Gastrocnemius medialis (tissue), 4 donors: Measurements from ENCODE around the gene PYGO2. TPM values are rescaled to one million over a fixed set of nuclear protein-coding genes. Genes with fewer than 3 reads are reported as not detected.
A peak's percentile ranks its signal among the peaks of the same experiment; 100 is the strongest.

Experiments
- ATAC-seq, 2 donors: fragments of 150-250 bp; one replicate each; pipeline ENCODE4 v1.9.1; 2016
- DNase-seq, 2 donors: peaks; one replicate each; pipeline ENCODE4 v3.0.0-alpha.2; 2019
- H3K27ac ChIP-seq, 4 donors: fragments of 200-600 bp; sonication (generic); 1 replicate in 1 of 4; 2 replicates in 3 of 4; pipeline ENCODE4 v1.5.1; 2016 to 2018; ENCODE audit warnings: mild to moderate bottlenecking in 2 of 4, moderate library complexity in 1 of 4
- H3K27me3 ChIP-seq, 3 donors: fragments of 200-600 bp; sonication (generic) in 2 of 3; 1 replicate in 1 of 3; 2 replicates in 2 of 3; pipeline versions ENCODE4 v1.5.1 to v1.6.0; 2016 to 2019; ENCODE audit warnings: mild to moderate bottlenecking in 1 of 3, moderate library complexity in 1 of 3
- H3K36me3 ChIP-seq, 2 donors: fragments of 200-600 bp; sonication (generic) in 1 of 2; one replicate each; pipeline ENCODE4 v1.5.1; 2017 to 2018
- H3K4me1 ChIP-seq, 2 donors: fragments of 200-600 bp; sonication (generic) in 1 of 2; one replicate each; pipeline ENCODE4 v1.5.1; 2016 to 2017; ENCODE audit warnings: mild to moderate bottlenecking in 2 of 2
- H3K4me3 ChIP-seq, 4 donors: fragments of 200-600 bp; sonication (generic) in 3 of 4; 1 replicate in 1 of 4; 2 replicates in 3 of 4; pipeline ENCODE4 v1.5.1; 2016 to 2019; ENCODE audit warnings: mild to moderate bottlenecking in 2 of 4
- H3K9me3 ChIP-seq, 3 donors: fragments of 200-600 bp; sonication (generic) in 2 of 3; 1 replicate in 1 of 3; 2 replicates in 2 of 3; pipeline ENCODE4 v1.5.1; 2016 to 2019
- CTCF ChIP-seq, 5 experiments: fragments of 450-650 bp in 3 of 5; fragments of 200-600 bp in 2 of 5; sonication (generic) in 2 of 5; IDR thresholded peaks in 4 of 5; conservative IDR thresholded peaks in 1 of 5; 1 replicate in 4 of 5; 2 replicates in 1 of 5; pipeline ENCODE4 v1.5.1; 2016 to 2019; ENCODE audit warnings: antibody characterized with exemption in 5 of 5, mild to moderate bottlenecking in 3 of 5, moderate library complexity in 3 of 5
- POLR2A ChIP-seq, 2 donors: fragments of 450-650 bp; IDR thresholded peaks; one replicate each; pipeline ENCODE4 v1.6.1; 2017; ENCODE audit warnings: antibody characterized with exemption in 2 of 2, mild to moderate bottlenecking in 2 of 2, moderate library complexity in 2 of 2
- in situ Hi-C, 4 donors: fragments of 200-750 bp; cut with MboI; loops; one replicate each; pipeline versions ENCODE4 v1.15.0 to v1.8.0; 2017; ENCODE audit warnings: low sequenced_read_pairs in 4 of 4
- intact Hi-C: fragments of 100-400 bp; cut with DNase I; formaldehyde crosslinking; loops from one replicate; pipeline ENCODE4 v1.15.1; 2023; ENCODE audit warnings: low total_unique reads
- total RNA-seq, 4 donors: library from RNA; depleted of rRNA; stranded (reverse); fragments of >200 nt; gene quantifications; one replicate each; pipeline versions ENCODE4 v1.1.0 to v1.2.3, GENCODE V29; 2016

PYGO2 gene
- total RNA-seq, 4 donors from 2014 or later: 12.6 to 22.7 (median 17.8) TPM

- DNase-seq: peak; percentile 97 to 99
These were observed 12.7 kb upstream of the PYGO2 start, which contains the start of gene CKS1B for GRCh38 chr1:154974102-154974807. Gene CKS1B, plus strand, starts transcription at chr1:154974681. Its CDS starts 65 bp downstream, at chr1:154974746.

GRCh38 chr1:154973344-154974101 lies 11.9 kb upstream of the PYGO2 start:
- no peaks in the 10 kb centered on the region for H3K27me3 ChIP-seq
- H3K4me3 ChIP-seq: peak overlapping the region; percentile 64 to 75 (median 74)
- in situ Hi-C loops: loop anchor here in 1 of 4 donors (25.0 kb wide), 1 partner anchor 89 kb away; the partner anchor contains the start of genes ADAM15 and EFNA4
- no peaks in the 10 kb centered on the region for H3K9me3 ChIP-seq
- intact Hi-C loops: loop anchor here (1.0 to 5.0 kb wide), 4 partner anchors 10 to 114 kb away; partner anchors contain the start of genes ADAM15 and FLAD1
- peak overlapping the region; percentile 93 to 96 (median 95) for H3K27ac ChIP-seq
- peaks cover 52 to 54% of the 10 kb centered on the region in 2 donors for H3K4me1 ChIP-seq
- peak; percentile 92 to 95 for DNase-seq
- ATAC-seq: peak; percentile 46 to 54
- TF ChIP-seq CTCF (IDR thresholded peaks at IDR 0.05 in 4 of 5, conservative IDR thresholded peaks at IDR 0.05 in 1 of 5) (no peak), POLR2A (IDR thresholded peaks at IDR 0.05) (peak in 1 of 2 donors; percentile 64)
- H3K36me3 ChIP-seq: no peaks in the 10 kb centered on the region

More at GRCh38 chr1:154974102-154974807, 12.7 kb upstream of the PYGO2 start, which contains the start of gene CKS1B:
- intact Hi-C loops (loop anchor here (1.0 to 5.0 kb wide), 4 partner anchors 9 to 113 kb away; partner anchors contain the start of genes ADAM15 and FLAD1), in situ Hi-C loops (loop anchor here in 1 of 4 donors (25.0 kb wide), 1 partner anchor 88 kb away; the partner anchor contains the start of genes ADAM15 and EFNA4)
- peaks cover 49 to 54% of the 10 kb centered on the region in 2 donors for H3K4me1 ChIP-seq
- TF ChIP-seq POLR2A (IDR thresholded peaks at IDR 0.05) (peak; percentile 72 to 73), CTCF (IDR thresholded peaks at IDR 0.05 in 4 of 5, conservative IDR thresholded peaks at IDR 0.05 in 1 of 5) (no peak)
- ATAC-seq: peak; percentile 83
- no peaks in the 10 kb centered on the region for H3K27me3 ChIP-seq
- no peaks in the 10 kb centered on the region for H3K9me3 ChIP-seq
- peak within 1 kb of the TSS; percentile 93 to 96 (median 95) for H3K27ac ChIP-seq
- H3K4me3 ChIP-seq: peak within 1 kb of the TSS; percentile 67 to 75 (median 74)
- no peaks in the 10 kb centered on the region for H3K36me3 ChIP-seq

- Histone ChIP-seq H3K4me3 (peak overlapping the region; percentile 64 to 75 (median 74)), H3K36me3 (peaks cover 0 to 8% of the 10 kb centered on the region in 2 donors), H3K27me3 (no peaks in the 10 kb centered on the region), H3K4me1 (peaks cover 52 to 54% of the 10 kb centered on the region in 2 donors), H3K9me3 (no peaks in the 10 kb centered on the region), H3K27ac (peak overlapping the region; percentile 93 to 96 (median 95))
- intact Hi-C loops (loop anchor here (5.0 kb wide), 2 partner anchors 80 to 115 kb away; partner anchors contain the start of gene ADAM15), in situ Hi-C loops (loop anchor here in 1 of 4 donors (25.0 kb wide), 1 partner anchor 90 kb away; the partner anchor contains the start of genes ADAM15 and EFNA4)
- TF ChIP-seq CTCF (IDR thresholded peaks at IDR 0.05 in 4 of 5, conservative IDR thresholded peaks at IDR 0.05 in 1 of 5): no peak
- TF ChIP-seq POLR2A (IDR thresholded peaks at IDR 0.05): peak in 1 of 2 donors; percentile 34
- peak in 1 of 2 donors; percentile 67 for DNase-seq
- no peak for ATAC-seq
These were observed 11.1 kb upstream of the PYGO2 start for GRCh38 chr1:154972517-154973343.

- intact Hi-C loops: loop anchor here (5.0 kb wide), 2 partner anchors 80 to 115 kb away; partner anchors contain the start of gene ADAM15
These were observed 10.6 kb upstream of the PYGO2 start for GRCh38 chr1:154972213-154972516.

More at GRCh38 chr1:154972213-154972516, 10.6 kb upstream of the PYGO2 start:
- no peaks in the 10 kb centered on the region for H3K9me3 ChIP-seq
- peak overlapping the region; percentile 93 to 96 (median 95) for H3K27ac ChIP-seq
- H3K36me3 ChIP-seq: peaks cover 0 to 14% of the 10 kb centered on the region in 2 donors
- TF ChIP-seq CTCF (IDR thresholded peaks at IDR 0.05 in 4 of 5, conservative IDR thresholded peaks at IDR 0.05 in 1 of 5) (no peak), POLR2A (IDR thresholded peaks at IDR 0.05) (no peak)
- peaks cover 52 to 54% of the 10 kb centered on the region in 2 donors for H3K4me1 ChIP-seq
- H3K4me3 ChIP-seq: peak overlapping the region in 3 of 4 donors; percentile 64 to 75 (median 73)
- H3K27me3 ChIP-seq: no peaks in the 10 kb centered on the region
- in situ Hi-C loops: loop anchor here in 1 of 4 donors (25.0 kb wide), 1 partner anchor 90 kb away; the partner anchor contains the start of genes ADAM15 and EFNA4
- ATAC-seq (no peak), DNase-seq (no peak)
